ENCODE data around the gene UCN.

DNA sequence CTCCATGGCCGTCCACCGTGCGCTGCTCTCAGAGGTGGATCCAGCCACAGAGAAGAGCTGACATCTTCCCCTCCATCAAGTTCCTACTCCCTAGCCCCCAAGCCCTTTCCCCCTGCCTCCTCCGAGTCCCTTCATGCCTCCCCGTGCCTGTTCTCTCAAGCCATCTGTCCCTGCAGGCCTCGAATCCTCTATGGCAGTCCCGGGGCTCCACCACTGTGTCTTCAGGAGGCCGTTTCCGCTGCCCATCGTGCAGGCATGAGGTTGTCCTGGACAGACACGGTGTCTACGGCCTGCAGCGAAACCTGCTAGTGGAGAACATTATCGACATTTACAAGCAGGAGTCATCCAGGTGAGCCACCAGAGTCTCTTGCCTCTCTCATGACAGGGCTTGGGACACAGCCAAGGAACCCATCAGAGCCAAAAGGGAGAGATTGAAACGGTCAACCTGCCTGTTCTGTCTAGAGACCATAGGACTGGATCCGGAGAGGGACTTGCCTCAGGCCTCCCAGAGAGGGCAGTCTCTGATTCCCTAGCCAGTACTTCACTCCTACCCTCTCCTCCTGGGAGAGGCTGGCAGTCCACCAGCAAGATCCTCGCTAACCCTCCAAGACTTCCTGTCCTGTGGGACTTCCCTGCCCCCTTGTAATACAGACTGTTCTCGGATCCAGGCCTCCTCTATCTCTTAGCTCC lies 9.7 kb downstream of the UCN start:
- TF ChIP-seq, protein P1, sequence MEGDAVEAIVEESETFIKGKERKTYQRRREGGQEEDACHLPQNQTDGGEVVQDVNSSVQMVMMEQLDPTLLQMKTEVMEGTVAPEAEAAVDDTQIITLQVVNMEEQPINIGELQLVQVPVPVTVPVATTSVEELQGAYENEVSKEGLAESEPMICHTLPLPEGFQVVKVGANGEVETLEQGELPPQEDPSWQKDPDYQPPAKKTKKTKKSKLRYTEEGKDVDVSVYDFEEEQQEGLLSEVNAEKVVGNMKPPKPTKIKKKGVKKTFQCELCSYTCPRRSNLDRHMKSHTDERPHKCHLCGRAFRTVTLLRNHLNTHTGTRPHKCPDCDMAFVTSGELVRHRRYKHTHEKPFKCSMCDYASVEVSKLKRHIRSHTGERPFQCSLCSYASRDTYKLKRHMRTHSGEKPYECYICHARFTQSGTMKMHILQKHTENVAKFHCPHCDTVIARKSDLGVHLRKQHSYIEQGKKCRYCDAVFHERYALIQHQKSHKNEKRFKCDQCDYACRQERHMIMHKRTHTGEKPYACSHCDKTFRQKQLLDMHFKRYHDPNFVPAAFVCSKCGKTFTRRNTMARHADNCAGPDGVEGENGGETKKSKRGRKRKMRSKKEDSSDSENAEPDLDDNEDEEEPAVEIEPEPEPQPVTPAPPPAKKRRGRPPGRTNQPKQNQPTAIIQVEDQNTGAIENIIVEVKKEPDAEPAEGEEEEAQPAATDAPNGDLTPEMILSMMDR (IDR thresholded peaks at IDR 0.05) = no peak
- TF ChIP-seq POLR2A (IDR thresholded peaks at IDR 0.05) = no peak

Measured in right lobe of liver (tissue), 4 donors.